Testis (tissue), 3 donors: ENCODE results near the gene UPK2. TPM values are rescaled to one million over a fixed set of nuclear protein-coding genes. Genes with fewer than 3 reads are reported as not detected.
"Not testable (repeated sequence)": the region's sequence is repeated elsewhere in the genome, so short reads cannot be mapped to it uniquely, and the experiment has no call there.

Experiments used
- DNase-seq: peaks from one replicate; pipeline ENCODE4 v3.0.0-alpha.2; 2019
- H3K27ac ChIP-seq, 2 donors: fragments of 200-600 bp; sonication (generic); one replicate each; pipeline ENCODE4 v1.5.1; 2019
- H3K27me3 ChIP-seq: fragments of 200-600 bp; sonication (generic); one replicate; pipeline ENCODE4 v1.5.1; 2019
- H3K36me3 ChIP-seq: fragments of 200-600 bp; sonication (generic); one replicate; pipeline ENCODE4 v1.5.1; 2017; ENCODE audit warnings: low read depth; ENCODE audit errors: missing control alignments
- H3K4me1 ChIP-seq: fragments of 200-600 bp; sonication (generic); one replicate; pipeline ENCODE4 v1.5.1; 2019
- H3K4me3 ChIP-seq, 2 donors: fragments of 200-600 bp; sonication (generic); one replicate each; pipeline ENCODE4 v1.5.1; 2017 to 2019
- H3K9me3 ChIP-seq: fragments of 200-600 bp; sonication (generic); one replicate; pipeline ENCODE4 v1.5.1; 2017
- POLR2A ChIP-seq: fragments of 450-650 bp; IDR thresholded peaks from one replicate; pipeline ENCODE4 v1.6.1; 2017; ENCODE audit warnings: antibody characterized with exemption, mild to moderate bottlenecking, moderate library complexity
- WGBS, 2 donors: methylation state at CpG; one replicate each; pipeline ENCODE4 v1.1.5; 2018; 5-methylcytosine and 5-hydroxymethylcytosine counted together
- intact Hi-C: fragments of 100-400 bp; cut with DNase I; formaldehyde crosslinking; loops from one replicate; pipeline ENCODE4 v1.15.1; 2023; ENCODE audit warnings: low total_unique reads
- polyA plus RNA-seq: library from polyadenylated mRNA; stranded (reverse); fragments of 350-450 nt; fragmentation: Illumina TruSeq; extraction: RNeasy Lipid Tissue Mini Kit (QIAGEN cat#74804); gene quantifications from one replicate; pipeline ENCODE4 v1.2.3, GENCODE V29; 2014; ENCODE audit warnings: low read depth, low replicate concordance; ENCODE audit not compliant: insufficient read depth
- total RNA-seq, 2 donors: library from RNA; depleted of rRNA; stranded (reverse); fragments of >200 nt; gene quantifications; one replicate each; pipeline ENCODE4 v1.2.3, GENCODE V29; 2016
- TF ChIP-seq, protein P1 (sequence below), 3 experiments: fragments of 450-650 bp in 2 of 3; fragments of 200-600 bp in 1 of 3; sonication (generic) in 1 of 3; IDR thresholded peaks; one replicate each; pipeline ENCODE4 v1.5.1; 2016 to 2019; ENCODE audit warnings: antibody characterized with exemption in 3 of 3, mild to moderate bottlenecking in 2 of 3, moderate library complexity in 1 of 3

UPK2 gene
- total and polyA plus RNA-seq, 3 donors from 2014 or later = 0.50 to 0.68 TPM; not detected in 1

DNA sequence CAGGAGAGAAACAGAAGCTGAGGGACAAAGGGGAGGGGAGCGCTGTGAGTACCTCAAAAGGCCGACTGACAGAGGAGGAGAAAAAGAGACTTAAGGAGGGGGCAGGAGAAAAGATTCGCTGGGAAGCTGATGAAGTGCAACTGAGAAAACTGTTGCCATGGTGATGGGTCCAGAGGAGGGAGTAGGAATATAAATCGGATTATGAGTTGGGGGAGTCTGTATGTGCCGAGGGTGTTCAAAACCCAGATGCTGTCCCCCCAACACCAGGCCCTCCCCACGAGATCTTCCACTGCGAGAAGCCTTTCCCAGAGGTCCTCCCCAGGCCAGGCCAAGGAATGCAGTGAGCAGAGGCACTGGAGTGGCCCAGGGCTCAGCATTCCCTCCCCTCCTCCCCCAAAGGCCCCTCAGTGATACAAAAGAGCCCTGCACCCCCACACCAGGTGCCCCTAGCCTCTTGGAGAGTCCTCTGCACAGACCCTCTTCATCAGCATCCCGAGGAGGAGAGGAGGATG lies 16.6 kb upstream of the UPK2 start:
- no peaks in the 10 kb centered on the region for H3K4me1 ChIP-seq
- WGBS, 2 donors = 62 to 76% methylated on average over 8 of the region's 8 CpGs
- no peak for DNase-seq
- TF ChIP-seq, protein P1, sequence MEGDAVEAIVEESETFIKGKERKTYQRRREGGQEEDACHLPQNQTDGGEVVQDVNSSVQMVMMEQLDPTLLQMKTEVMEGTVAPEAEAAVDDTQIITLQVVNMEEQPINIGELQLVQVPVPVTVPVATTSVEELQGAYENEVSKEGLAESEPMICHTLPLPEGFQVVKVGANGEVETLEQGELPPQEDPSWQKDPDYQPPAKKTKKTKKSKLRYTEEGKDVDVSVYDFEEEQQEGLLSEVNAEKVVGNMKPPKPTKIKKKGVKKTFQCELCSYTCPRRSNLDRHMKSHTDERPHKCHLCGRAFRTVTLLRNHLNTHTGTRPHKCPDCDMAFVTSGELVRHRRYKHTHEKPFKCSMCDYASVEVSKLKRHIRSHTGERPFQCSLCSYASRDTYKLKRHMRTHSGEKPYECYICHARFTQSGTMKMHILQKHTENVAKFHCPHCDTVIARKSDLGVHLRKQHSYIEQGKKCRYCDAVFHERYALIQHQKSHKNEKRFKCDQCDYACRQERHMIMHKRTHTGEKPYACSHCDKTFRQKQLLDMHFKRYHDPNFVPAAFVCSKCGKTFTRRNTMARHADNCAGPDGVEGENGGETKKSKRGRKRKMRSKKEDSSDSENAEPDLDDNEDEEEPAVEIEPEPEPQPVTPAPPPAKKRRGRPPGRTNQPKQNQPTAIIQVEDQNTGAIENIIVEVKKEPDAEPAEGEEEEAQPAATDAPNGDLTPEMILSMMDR (IDR thresholded peaks at IDR 0.05) = no peak
- TF ChIP-seq POLR2A = no peak
- H3K4me3 ChIP-seq = no peak overlapping the region
- intact Hi-C loops = no loop called here
- H3K36me3 ChIP-seq = no peaks in the 10 kb centered on the region
- H3K9me3 ChIP-seq = no peaks in the 10 kb centered on the region
- H3K27me3 ChIP-seq = no peaks in the 10 kb centered on the region
- H3K27ac ChIP-seq = no peak overlapping the region

DNA sequence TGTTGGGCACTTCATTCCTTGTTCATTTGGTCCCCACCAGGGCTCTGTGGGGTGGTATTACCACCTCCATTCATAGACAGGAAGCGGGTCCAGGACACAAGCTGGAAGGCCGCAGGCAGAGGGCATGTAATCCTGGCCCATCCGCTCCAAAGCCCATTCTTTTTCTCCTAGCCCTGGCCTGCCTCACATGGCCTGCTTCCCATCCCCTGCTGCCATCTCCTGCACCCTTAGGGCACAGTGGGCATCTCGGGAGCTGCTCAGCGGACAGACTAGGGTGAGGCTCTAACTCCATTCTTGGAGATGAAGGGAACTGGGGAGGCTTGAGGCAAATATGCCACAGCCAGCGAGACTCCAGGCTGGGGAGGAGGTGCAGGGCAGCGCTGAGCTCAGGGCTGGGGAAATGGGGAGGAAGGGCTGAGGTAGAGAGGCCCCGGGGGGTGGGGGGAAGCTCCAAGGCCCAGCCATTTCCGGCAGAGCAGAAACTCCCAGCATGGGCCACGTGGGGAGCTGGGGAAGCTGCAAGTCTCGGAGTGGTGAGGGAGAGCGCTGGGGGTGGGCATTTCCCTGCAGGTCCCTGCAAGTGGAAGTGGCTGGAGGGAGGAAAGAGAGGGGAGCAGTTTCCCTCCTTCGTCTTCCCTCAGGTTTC lies 16.0 kb upstream of the UPK2 start:
- no peak for TF ChIP-seq POLR2A
- TF ChIP-seq, protein P1 (IDR thresholded peaks at IDR 0.05) = no peak
- intact Hi-C loops = no loop called here
- WGBS, 2 donors = 59 to 78% methylated on average over 13 of the region's 13 CpGs
- Histone ChIP-seq H3K9me3 (no peaks in the 10 kb centered on the region), H3K27me3 (no peaks in the 10 kb centered on the region), H3K36me3 (no peaks in the 10 kb centered on the region), H3K4me3 (no peak overlapping the region), H3K27ac (no peak overlapping the region), H3K4me1 (no peaks in the 10 kb centered on the region)
- no peak for DNase-seq

DNA sequence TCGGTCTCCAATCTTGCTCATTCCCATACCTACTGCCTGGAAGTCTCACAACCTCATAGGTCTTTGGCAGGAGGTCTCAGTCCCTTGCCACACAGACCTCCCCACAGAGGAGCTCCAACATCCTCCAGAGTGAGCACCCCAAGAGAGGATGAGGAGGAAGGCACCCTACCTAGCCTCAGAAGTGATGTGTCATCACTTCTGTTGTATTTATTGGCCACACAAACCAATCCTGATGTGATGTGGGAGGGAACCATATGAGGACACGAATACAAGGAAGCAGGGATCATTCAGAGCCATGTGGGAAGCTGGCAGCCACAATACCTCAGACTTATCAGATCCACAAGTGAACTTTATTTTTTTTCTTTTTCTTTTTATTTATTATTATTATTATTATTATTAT lies 9.0 kb upstream of the UPK2 start:
- no peaks in the 10 kb centered on the region for H3K9me3 ChIP-seq
- TF ChIP-seq, protein P1 (IDR thresholded peaks at IDR 0.05) = no peak
- TF ChIP-seq POLR2A = no peak
- no peak overlapping the region for H3K4me3 ChIP-seq
- DNase-seq = no peak
- 29 to 30% methylated on average over 2 of the region's 2 CpGs for WGBS, 2 donors
- intact Hi-C loops = no loop called here
- no peaks in the 10 kb centered on the region for H3K4me1 ChIP-seq
- no peak overlapping the region for H3K27ac ChIP-seq
- H3K27me3 ChIP-seq = no peaks in the 10 kb centered on the region
- no peaks in the 10 kb centered on the region for H3K36me3 ChIP-seq

DNA sequence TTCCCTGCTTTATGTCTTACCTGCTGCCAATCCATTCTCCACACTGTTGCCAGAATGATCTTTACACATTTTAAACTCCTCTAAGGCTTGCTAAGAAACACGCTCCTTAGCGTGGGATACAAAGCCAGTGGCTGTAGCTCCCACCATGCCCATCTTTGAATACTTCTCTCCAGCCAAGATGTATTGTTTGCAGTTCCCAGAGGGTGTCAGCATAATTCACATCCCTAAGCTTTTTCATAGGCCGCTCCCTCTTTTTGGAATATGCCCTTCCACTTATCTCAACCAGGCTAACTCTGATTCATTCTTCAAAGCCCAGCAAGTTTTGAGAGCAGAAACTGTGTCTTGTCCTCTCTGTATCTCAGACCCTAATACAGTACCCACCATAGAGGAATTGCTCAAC lies 8.1 kb upstream of the UPK2 start:
- no peak for DNase-seq
- H3K4me1 ChIP-seq = no peaks in the 10 kb centered on the region
- no peaks in the 10 kb centered on the region for H3K27me3 ChIP-seq
- no peak overlapping the region for H3K27ac ChIP-seq
- H3K4me3 ChIP-seq = no peak overlapping the region
- H3K36me3 ChIP-seq = no peaks in the 10 kb centered on the region
- TF ChIP-seq, protein P1 (IDR thresholded peaks at IDR 0.05) = no peak
- TF ChIP-seq POLR2A = no peak
- no peaks in the 10 kb centered on the region for H3K9me3 ChIP-seq
- intact Hi-C loops = no loop called here
- 74 to 85% methylated on average over 3 of the region's 3 CpGs for WGBS, 2 donors

DNA sequence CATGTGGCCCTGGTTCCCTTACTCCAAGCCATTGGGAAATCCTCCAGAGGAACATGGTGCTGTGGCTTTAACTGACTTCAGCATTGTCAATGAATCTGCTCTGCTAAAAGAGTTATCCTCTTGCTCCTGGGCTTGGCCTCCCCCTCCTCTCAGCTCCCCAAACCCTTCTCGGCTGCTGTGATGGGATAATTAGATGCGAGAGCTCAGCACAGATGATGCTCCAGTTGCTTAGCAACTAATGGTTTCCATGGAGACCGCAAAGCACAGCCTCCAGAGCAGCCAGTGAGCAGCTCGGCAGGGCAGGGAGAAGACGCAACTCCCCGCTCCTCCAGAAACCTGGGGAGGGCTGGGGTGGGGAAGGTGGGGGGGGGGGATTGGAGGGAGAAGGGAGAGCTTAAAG lies 2.8 kb upstream of the UPK2 start:
- no peaks in the 10 kb centered on the region for H3K27me3 ChIP-seq
- WGBS, 2 donors = 33 to 39% methylated on average over 6 of the region's 6 CpGs
- no peaks in the 10 kb centered on the region for H3K4me1 ChIP-seq
- no peaks in the 10 kb centered on the region for H3K9me3 ChIP-seq
- H3K4me3 ChIP-seq = no peak overlapping the region
- peak; percentile 29 for DNase-seq
- TF ChIP-seq, protein P1 (IDR thresholded peaks at IDR 0.05) = no peak
- no peak for TF ChIP-seq POLR2A
- no peak overlapping the region for H3K27ac ChIP-seq
- intact Hi-C loops = loop anchor here (10.0 kb wide), 1 partner anchor 268 kb away; no protein-coding TSS in a partner anchor
- no peaks in the 10 kb centered on the region for H3K36me3 ChIP-seq

DNA sequence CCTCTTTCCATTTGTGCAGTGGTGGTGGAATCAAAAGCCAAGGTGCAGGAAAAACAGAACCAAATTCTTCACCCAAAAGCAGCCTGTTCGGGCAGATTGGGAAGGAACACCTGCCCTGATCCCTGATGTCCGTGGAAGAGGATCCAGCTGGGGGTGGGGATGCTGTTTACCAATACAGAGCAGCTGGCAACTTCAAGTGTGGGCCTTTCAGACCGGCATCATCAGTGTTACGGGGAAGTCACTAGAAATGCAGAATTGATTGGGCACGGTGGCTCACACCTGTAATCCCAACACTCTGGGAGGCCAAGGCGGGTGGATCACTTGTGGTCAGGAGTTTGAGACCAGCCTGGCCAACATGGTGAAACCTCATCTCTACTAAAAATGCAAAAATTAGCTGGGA lies 2.1 kb upstream of the UPK2 start:
- not testable (repeated sequence) for H3K27ac ChIP-seq, H3K27me3 ChIP-seq, H3K36me3 ChIP-seq, DNase-seq, H3K4me3 ChIP-seq, H3K9me3 ChIP-seq, H3K4me1 ChIP-seq
- 61 to 73% methylated on average over 6 of the region's 6 CpGs for WGBS, 2 donors
- intact Hi-C loops = loop anchor here (10.0 kb wide), 1 partner anchor 269 kb away; no protein-coding TSS in a partner anchor
